Measurements from ENCODE around the gene ABCC1.
"Not testable (repeated sequence)": the region's sequence is repeated elsewhere in the genome, so short reads cannot be mapped to it uniquely, and the experiment has no call there.

Gene ABCC1

DNA sequence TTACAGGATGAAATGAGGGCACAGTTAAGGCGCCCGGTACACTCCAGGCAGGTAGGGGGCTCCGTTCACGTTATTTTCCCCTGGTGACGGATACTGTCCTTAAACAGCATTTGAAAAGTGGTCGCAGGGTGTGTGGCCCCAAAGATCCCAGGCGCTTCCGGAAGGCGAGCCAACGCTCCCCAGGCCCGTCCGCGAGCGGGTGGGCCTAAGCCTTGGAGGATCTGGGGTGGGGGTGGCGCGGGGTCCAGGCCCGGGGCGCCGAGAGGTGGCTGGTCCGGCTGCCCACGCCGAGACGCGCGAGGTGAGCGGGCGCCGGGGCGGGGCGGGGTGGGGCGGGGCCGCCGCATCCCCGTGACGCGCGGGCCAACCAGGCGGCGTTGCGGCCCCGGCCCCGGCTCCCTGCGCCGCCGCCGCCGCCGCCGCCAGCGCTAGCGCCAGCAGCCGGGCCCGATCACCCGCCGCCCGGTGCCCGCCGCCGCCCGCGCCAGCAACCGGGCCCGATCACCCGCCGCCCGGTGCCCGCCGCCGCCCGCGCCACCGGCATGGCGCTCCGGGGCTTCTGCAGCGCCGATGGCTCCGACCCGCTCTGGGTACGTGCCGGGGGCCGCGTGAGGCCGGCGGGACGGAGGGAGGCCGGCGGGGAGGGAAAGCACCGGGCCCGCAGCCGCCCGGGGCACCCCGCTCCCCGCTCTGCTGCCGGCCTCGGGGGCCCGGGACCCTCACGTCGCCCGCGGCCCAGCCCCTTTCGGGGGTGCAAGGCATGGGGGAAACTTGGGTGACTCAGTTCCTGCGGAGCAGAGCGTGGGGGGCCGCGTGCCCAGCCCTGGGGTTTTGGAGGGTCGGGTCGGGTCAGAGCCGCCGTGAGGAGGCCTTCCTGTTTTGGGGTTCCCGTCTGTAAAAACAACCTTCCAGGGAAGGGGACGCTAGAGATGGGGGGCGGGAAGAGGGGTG lies at the start of gene ABCC1:
TSS of gene ABCC1 (plus strand) at position 407 of the 951 bp plus-strand sequence. CDS start at position 543, 136 bp downstream.
- DNase-seq (ENCODE audit: low spot score), result peak; percentile 25

DNA sequence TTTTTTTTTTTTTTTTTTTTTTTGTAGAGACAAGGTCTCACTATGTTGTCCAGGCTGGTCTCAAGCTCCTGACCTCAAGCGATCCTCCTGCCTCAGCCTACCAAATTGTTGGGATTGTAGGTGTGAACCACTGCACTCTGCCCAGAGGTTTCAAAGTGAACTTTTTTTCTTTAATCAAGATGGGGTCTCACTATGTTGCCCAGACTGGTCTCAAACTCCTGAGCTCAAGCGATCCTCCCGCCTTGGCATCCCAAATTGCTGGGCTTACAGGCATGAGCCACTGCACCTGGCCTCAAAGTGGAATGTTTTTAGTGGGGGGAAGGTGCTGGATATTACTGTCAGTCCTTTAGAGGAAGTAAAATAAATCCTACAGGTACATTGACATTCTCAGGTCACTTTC lies 49.1 kb upstream of the ABCC1 start:
- DNase-seq (ENCODE audit: low spot score), result no peak

DNA sequence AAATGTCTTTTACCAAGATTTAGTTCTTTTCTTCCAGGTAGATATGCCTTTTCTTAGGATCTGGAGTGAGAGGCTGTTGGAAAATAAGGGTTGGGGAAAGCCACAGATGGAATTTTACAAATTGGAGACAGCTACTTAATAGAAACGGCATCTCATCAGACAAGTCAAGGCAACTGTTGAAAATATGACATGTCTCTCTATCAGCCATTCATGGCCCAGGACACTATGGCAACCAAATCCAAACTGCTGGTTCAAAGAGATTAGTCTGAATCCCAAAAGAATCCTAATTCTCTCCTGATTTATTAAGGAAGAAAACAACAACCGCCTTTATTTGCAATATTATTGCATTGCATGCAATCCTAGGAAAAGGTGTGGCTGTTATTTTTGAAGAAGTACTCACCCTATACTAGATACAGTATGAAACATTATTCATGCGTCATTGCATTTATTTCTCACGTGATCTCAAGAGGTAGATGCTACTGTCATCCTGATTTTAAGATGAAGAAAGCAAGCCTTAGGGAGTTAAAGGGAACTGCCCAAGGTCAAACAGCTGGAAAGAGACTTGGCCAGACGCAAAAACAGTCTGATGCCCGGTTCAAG lies 48.4 kb upstream of the ABCC1 start:
- DNase-seq (ENCODE audit: low spot score), result no peak

DNA sequence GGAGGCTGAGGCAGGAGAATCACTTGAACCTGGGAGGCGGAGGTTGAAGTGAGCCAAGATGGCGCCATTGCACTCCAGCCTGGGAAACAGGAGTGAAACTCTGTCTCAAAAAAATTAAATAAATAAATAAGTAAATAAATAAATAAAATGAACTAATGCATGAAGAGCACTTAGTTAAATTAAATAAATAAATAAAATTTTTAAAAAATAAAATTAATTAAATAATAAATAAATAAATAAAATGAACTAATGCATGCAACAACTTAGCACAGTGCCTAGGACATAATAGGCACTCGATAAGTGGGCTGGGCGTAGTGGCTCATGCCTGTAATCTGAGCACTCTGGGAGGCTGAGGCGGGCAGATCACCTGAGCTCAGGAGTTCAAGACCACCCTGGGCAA lies 45.5 kb upstream of the ABCC1 start:
- no peak for DNase-seq (ENCODE audit: low spot score)

DNA sequence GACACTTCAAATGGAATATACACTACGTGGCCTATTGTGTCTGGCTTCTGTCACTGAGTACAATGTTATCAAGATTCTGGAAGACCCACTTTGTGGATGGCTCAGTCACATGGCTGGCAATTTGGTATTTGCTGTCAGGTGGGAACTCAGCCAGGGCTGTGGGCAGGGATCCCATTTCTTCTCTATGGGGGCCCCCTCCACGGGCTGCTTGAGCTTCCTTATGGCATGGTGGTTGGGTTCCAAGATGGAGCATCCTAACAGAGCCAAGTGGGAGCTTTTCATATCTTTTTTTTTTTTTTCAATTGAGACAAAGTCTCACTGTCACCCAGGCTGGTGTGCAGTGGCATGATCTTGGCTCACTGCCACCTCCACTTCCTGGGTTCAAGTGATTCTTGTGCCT lies 43.0 kb upstream of the ABCC1 start:
- no peak for DNase-seq (ENCODE audit: low spot score)

DNA sequence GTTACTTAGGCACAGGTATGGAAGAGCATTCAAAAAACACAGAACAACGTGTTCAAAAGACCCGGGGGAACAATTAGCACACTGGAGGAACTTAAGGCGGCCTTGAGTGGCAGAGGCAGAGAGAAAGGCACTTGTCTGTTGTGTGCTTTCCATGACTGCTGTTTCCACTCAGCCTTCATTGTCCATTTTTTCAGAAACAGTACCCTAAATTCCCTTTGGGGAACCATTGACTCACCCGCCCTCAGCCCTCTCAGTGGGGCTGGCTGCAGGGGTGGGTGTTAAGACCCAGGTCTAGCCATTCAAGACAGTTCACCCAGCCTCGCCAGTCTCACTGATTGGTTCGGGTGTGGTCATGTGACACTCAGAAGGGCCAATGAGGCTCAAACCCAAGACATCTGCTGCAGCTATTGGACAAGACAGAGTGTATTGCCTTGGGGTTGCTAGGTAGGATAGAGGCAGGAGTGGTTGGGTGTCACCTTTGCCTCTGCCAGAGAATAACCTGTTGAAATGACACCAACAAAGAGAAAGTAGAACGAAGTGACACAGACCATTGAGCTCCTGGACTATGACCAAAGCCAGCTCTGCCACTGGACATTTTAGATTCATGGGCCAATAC lies 41.4 kb upstream of the ABCC1 start:
- no peak for DNase-seq (ENCODE audit: low spot score)

DNA sequence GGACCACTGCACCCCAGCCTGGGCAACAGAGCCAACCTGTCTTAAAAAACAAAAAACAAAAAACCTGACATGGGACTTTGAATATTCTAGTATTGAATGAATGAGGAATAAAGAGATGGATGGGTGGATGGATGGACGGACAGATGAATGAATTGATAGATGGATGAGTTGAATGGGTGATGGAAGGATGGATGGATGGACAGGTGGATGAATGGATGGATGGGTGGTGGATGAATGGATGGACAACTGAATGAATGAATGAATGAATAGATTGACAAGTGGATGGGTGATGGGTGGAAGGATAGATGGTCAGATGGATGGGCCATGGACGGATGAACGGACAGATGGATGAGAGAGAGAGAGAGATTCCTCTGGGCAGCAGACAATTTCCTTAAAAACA lies 38.2 kb upstream of the ABCC1 start:
- no peak for DNase-seq (ENCODE audit: low spot score)

DNA sequence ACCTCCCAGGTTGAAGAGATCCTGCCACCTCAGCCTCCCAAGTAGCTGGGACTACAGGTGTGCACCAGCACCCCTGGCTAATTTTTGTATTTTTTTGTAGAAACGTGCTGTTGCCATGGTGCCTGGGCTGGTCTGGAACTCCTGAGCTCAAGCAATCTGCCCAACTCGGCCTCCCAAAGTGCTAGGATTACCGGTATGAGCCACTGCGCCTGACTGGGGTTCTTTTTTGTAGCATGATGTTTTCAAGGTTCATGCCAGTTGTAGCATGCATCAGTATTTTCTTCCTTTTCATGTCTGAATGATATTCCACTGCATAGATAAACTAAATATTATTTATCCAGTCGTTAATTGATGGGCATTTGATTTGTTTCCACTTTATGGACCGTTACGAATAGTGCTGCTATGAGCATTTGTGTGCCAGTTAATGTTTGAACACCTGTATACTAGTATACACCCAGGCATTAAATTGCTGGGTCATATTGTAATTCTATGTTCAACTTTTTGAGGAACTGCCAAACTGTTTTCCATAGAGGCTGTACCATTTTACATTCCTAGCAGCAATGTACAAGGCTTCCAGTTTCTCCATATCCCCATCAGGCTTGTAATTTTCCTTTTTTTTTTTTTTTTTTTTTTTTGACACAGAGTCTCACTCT lies 36.2 kb upstream of the ABCC1 start:
- DNase-seq (ENCODE audit: low spot score), result no peak

DNA sequence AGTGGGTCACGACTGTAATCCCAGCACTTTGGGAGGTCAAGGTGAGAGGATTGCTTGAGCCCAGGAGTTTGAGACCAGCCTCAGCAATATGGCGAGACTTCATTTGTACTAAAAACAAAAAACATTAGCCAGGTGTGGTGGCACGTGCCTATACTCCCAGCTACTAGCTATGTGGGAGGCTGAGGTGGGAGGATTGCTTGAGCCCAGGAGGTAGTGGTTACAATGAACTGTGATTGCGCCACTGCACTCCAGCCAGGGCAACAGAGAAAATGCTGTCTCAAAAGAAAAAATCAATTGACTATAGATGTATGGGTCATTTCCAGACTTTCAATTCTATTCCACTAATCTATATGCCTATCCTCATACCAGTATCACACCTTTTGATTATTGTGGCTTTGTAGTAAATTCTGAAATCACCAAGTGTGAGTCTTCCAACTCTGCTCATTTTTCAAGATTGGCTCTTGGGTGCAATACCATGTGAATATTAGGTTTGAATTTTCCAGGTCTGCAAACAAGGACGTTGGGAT lies 33.8 kb upstream of the ABCC1 start:
- DNase-seq (ENCODE audit: low spot score), result no peak

DNA sequence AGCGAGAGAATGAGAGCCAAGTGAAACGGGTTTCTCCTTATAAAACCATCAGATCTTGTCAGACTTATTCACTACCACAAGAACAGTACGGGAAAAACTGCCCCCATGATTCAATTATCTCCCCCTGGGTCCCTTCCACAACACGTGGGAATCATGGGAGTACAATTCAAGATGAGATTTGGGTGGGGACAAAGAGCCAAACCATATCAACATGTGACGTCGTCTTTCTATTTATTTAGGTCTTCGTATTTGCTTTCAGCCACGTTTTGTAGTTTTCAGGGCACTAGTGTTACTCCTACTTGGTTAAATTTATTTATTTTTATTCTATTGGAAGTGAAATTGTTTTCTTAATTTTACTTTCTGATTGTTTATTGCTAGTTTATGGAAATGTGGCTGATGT lies 33.1 kb upstream of the ABCC1 start:
- DNase-seq (ENCODE audit: low spot score), result no peak

DNA sequence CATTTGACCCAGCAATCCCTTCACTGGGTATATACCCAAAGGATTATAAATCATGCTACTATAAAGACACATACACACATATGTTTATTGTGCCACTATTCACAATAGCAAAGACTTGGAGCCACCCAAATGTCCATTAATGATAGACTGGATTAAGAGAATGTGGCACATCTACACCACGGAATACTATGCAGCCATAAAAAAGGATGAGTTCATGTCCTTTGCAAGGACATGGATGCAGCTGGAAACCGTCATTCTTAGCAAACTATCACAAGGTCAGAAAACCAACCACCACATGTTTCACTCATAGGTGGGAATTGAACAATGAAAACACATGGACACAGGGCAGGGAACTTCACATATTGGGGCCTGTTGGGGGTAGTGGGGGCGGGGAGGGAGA lies 31.1 kb upstream of the ABCC1 start:
- not testable (repeated sequence) for DNase-seq (ENCODE audit: low spot score)

DNA sequence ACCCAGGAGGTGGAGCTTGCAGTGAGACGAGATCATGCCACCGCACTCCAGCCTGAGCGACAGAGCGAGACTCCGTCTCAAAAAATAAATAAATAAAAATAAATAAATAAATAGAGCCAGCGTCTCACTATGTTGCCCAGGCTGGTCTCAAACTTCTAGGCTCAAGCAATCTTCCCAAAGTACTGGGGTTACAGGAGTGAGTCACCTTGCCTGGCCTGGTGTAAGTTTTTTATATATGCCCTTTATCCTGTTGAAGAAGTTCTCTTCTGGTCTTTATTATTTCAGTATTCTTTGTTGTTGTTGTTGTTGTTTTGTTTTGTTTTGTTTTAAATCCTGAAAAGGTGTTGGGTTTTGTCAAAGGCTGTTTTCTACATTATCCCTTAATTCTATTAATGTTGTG lies 30.1 kb upstream of the ABCC1 start:
- no peak for DNase-seq (ENCODE audit: low spot score)

DNA sequence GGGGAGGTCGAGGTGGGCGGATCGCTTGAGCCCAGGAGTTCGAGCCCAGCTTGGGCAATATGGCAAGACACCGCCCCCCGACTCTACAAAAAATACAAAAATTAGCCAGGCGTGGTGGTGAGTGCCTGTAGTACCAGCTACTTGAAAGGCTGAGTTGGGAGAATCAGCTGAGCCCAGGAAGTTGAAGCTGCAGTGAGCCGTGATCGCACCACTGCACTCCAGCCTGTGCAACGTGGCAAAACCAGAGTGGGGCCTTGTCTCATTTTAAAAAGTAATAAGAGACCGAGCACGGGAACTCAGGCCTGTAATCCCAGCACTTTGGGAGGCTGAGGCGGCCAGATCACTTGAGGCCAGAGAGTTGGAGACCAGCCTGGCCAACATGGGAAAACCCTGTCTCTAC lies 24.4 kb upstream of the ABCC1 start:
- DNase-seq (ENCODE audit: low spot score), result no peak

DNA sequence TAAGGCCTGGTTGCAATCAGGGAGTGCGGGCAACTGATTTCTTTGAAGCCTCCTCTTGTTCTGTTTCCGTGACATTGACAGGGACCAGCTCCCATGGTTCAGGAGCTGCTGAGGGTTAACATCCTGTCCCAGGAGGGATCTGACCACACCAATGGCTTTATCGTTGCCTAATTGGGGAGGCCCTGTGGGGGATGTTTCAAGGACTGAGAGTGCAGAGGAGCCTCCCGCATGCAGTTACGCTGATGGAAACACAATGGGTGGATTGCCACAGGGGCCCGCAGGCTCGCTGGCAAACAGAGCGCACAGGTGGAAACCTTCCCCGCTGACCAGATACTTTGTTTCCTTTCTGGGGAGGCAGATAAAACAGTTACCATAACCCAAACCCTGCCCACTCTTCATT lies 23.8 kb upstream of the ABCC1 start:
- no peak for DNase-seq (ENCODE audit: low spot score)

DNA sequence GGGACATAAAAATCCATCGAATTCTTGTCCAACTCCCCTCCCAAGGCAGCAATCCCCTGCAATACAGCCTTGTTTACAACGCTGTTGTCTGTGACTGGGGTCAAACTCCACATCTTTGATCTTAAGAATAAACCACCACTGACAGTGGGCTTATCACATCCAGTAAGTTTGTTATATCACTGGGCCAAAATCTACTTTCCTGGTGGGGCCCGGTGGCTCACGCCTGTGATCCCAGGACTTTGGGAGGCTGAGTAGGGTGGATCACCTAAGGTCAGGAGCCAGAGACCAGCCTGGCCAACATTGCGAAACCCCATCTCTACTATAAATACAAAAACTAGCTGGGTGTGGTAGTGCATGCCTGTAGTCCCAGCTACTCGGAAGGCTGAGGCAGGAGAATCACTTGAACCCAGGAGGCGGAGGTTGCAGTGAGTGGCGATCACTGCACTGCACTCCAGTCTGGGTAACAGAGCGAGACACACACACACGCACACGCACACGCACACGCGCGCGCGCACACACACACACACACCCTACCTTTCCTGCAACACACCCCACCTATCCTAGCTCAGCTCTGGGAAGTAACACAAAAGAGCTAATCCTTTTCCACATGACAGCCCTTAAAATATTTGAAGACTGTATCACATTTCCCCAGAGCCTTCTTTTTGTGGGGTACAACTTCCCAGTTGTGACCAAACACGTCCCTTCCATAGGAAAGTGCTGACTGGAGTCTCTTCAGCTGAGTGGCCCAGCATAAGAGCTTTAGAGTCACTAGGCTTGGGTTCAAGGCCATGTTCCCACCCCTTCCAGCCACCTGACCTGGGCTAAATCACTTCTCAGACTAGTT lies 20.9 kb upstream of the ABCC1 start:
- no peak for DNase-seq (ENCODE audit: low spot score)

DNA sequence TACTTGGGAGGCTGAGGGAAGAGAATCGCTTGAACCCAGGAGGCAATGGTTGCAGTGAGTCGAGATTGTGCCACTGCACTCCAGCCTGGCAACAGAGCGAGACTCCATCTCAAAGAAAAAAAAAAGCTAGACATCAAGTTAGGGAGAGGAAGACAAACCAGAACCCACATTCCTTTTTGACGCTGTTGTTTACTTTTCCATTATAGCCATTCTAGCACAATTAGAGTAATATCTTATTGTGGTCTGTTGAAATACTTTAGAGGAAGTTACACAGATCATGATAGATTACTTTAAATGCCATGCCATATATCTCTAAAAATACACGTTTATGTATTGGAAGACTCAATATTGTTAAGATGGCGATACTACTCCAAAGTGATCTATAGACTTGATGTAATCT lies 16.5 kb upstream of the ABCC1 start:
- no peak for DNase-seq (ENCODE audit: low spot score)

DNA sequence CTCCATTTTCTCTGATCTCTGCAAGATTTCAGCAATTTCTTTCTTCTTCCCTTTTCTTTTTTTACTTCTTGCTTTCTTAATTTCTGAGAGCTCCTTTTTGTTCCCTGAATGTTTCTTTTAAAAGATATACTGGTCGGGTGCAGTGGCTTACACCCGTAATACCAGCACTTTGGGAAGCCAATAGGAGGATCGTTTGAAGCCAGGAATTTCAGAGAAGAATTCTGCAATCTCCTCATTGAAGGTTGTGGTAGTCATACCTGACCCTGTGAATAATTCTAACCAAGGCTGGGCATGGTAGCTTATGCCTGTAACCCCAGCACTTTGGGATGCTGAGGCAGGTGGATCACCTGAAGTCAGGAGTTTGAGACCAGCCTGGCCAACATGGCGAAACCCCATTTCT lies 15.6 kb upstream of the ABCC1 start:
- no peak for DNase-seq (ENCODE audit: low spot score)

DNA sequence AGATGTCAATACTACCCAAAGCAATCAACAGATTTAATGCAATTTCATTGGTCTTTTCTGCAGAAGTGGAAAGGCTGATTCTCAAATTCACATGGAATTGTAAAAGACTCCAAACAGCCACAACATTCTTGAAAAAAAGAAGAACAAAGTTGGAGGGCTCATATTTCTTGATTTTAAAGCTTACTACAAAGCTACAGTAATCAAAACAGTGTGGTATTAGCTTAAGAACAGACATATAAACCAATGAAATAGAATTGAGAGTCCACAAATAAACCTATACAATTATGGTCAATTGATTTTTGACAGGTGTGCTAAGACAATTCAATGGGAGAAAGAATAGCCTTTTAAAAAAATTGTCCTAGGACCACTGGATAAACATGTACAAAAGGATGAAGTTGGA lies 14.4 kb upstream of the ABCC1 start:
- no peak for DNase-seq (ENCODE audit: low spot score)

DNA sequence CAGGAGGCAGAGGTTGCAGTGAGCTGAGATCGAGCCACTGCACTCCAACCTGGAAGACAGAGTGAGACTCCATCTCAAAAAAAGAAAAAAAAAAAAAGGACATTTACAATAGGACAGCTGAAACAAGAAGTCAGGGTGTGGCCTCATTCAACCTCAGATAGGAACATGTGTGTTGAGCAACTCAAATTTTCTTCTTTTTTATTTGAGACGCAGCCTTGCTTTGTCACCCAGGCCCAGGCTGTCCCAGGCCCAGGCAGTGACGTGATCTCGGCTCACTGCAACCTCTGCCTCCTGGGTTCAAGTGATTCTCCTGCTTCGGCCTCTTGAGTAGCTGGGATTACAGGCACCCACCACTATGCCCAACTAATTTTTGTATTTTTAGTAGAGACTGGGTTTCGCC lies 12.6 kb upstream of the ABCC1 start:
- DNase-seq (ENCODE audit: low spot score), result not testable (repeated sequence)

DNA sequence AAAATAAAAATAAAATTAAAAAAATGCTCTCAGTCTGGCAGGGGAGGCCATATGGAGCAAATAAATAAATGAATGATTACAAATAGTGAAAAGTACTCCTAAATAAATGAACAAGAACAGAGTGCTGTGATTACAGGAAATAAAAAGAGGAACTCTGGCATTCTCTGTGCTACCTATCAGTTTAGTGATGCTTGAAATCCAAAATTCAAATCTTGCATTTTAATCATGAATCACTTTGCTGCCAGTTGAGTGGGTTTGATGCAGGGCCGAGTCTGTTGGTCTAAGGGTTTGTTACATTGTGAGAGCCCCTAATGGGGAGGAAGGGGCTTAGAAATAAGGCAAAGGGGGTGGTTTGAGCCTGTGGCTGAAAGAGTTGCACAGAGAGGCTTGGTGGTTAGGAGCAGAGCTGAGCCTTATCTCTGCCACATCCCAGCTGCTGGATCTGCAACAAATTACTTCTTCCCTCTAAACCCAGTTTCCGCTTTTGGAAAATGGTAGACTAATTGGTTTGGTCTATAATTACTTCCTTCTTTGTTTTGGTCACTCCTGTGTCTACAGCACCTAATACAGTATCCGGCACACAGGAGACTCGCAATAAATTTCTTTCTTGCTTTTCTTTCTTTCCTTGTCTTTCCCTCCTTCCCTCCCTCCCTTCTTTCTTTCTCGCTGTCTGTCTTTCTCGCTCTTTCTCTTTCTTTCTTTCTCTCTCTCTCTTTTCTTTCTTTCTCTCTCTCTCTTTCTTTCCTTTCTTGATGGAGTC lies 6.3 kb upstream of the ABCC1 start:
- no peak for DNase-seq (ENCODE audit: low spot score)
